ENCODE data around the gene XPA. TPM values are rescaled to one million over a fixed set of nuclear protein-coding genes. Genes with fewer than 3 reads are reported as not detected.
A peak's percentile ranks its signal among the peaks of the same experiment; 100 is the strongest.

Gene XPA
- polyA plus RNA-seq, 3 donors = 33.5 to 34.0 (median 34.0) TPM

DNA sequence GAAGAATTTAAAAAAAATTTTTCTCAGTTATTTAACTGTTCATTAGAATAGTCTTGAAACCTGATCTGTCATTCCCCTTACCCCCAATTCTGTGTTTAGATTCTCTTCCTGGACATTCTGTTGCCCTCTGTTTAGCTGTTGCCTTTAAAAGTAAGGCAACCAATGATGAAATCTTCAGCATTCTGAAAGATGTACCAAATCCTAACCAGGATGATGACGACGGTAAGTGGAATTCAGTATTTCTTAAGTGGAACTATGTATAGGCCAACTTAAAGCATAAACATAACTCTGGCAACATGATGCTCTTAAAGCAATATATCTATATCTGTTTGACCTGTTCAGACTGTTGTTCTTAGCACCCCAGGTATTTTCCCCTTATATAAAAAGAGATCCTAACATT lies 36.3 kb downstream of the XPA start:
- DNase-seq = no peak

DNA sequence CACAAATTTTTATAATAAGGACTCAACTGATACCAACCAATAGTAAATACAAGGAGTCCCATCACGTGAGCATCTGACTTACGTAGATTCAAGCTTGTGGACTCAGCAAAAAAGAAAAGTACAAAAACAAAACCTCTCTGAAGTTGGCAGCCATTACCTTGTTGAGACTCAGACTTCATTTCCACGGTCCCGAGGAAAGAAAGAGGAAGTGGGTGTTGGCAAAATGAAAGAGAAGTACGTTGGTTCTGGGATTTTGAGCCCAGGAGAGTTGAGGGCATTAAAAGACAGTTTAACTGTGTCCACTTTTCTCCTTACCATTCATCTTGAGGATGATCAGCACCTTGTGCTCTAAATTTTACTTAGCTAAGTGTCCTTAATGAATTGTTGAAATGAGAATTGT lies 36.8 kb downstream of the XPA start:
- no peak for DNase-seq

DNA sequence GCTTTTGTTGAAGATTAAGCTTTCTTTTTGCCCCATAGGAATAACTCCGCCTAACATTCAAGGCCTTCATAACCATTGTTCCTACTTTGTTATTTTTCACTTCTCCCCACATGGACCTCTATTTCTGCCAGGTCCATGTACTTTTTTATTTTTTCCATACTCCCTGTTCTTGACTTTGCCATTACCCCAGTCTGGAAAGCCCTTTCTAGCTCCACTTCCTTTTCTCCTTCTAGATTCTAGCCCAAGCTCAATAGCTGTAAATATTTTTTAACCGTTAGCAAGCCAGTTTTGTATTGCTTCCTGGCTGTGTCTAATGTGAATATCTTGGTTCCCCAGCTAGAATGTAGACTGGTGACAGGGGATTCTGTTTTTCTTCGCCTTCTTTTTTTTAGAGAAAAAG lies 37.4 kb downstream of the XPA start:
- DNase-seq = no peak

DNA sequence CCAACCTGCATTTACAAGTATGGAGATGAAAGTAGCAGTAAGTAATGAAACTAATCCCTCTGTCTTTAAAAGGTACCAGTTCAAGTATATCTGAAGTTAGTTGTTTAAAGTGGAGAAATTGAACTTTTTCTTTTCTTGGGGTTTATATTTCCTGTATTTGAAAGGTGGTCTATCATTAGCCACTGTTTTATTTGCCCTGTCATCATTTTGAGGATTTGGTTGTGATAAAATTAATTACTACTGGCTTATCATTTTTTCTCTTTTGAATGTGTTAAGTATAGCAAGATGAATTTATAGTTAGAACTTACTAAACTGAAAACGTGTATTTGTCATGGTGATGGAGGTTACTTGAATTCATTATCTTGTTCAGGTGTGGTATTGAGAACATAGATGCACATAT lies 38.4 kb downstream of the XPA start:
- DNase-seq = no peak

DNA sequence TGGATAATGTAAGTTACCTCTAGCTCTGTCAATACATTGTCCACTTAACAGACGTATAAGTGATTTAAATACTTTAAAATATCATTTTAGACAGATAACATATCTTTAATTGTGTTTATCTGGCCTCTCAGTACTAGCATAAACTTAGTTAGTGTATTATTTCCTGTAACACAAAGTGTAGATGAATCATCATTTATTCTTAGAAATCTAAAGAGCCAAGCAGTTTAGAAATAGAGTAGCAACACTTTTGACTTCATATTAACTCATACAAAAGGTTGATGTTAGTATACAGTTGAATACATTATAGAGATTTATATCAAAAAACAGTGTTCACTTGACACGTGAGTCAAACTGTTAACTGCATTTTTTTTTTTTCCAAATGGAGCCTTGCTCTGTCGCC lies 45.5 kb downstream of the XPA start:
- no peak for DNase-seq

DNA sequence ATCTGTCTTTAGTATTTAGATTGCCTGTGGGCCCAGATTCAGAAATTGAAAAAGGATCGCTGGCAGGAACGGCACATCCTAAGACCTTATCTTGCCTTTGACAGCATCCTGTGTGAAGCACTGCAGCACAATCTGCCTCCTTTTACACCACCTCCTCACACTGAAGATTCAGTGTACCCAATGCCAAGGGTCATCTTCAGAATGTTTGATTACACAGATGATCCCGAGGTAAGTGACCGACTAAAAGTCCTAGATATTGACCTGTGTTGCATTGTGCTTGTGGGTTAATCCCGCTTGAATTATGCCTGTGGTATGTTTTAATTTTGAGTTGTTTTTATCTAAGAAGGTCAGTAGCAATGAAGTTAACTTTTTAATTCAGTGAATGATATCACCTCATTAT lies 49.1 kb downstream of the XPA start:
- no peak for DNase-seq

DNA sequence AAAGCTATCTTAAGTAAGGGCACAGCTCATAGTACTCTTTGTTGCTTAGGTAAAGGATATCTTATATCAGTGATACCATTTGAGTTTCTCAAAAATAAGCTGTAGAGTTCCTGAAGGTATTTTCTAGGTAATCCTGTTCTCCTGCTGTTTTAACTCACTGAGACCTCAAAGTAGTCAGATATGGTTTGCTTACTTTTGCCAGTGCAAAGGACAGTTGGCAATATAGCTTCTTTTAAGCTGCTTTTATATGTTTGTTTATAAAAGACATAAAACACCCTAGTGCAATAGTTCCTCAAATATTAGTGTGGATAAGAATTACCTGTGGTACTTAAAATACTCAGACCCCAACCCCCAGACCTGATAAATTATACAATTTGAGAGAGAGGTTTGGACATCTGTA lies 51.4 kb downstream of the XPA start:
- no peak for DNase-seq

DNA sequence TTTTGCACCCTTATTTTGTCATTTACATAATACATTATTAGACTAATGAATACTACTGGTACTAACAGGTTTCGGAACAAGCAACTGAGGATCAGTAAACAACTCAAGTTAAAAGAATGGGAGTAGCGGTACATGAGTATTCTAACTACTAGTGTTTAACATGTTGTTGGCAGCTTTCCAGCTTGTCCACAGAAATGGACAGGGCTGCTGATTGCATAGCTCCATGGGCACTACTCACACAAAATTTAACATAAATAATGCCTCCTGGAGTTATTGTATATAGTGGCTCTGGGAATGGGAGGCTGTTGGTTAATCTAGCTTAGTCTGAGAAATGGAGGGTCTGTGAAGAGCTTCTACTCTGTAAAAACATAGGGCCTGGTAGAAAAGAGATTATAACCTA lies 56.8 kb downstream of the XPA start:
- DNase-seq = no peak

DNA sequence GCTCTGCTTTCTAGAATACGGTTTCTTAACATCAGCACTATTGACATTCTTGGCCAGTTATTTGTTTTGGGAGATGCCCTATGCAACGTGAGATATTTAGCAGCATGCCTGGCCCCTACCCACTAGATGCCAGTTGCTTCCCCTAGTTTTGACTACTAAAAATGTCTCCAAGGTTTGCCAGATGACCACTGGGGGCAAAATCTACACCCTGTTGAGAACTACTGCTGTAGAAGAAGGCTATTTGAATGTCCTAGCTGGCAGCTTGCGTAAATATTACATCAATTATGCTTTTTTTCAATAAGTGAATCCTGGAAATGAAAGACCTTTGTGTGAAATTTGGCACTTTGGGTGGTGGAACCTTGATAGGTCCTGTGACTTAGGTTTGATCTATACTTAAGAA lies 58.5 kb downstream of the XPA start:
- DNase-seq = no peak

DNA sequence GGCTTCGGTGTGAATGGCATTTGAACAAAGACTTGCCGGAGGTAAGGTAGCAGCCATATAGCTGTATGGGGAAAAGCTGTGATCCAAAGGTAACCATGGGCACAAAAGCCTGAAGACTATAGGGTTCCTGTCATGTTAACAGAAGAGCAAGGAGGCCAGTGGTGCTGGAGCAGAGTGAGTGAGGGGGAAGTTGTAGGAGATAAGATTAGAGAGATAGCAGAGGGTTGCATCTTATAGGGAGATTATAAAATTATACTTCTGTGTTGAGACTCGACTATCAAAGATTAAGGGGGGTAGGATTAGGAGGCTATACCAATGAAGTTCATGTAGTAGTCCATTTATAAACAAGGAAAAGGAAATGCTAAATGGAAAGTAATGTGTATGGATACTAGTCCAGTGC lies 60.2 kb downstream of the XPA start:
- no peak for DNase-seq

DNA sequence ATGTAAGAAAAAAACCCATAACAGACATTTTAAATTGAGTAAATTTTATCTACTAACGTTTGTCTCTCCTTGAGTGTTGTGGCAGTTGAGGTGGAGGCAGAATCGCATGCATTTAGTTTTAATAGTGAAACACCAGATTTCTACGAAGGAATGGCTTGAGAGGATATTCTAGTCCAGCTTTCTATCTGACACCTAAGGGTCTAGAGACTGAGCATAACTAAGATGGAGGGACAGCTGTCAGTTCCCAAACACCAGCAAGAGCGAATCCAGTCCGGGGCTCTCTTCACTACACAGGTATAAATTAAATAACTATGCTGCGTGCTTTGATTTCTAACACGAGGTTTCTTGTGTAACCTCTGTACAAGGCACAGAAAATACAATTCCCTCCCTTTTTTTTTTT lies 62.1 kb downstream of the XPA start:
- DNase-seq = no peak

DNA sequence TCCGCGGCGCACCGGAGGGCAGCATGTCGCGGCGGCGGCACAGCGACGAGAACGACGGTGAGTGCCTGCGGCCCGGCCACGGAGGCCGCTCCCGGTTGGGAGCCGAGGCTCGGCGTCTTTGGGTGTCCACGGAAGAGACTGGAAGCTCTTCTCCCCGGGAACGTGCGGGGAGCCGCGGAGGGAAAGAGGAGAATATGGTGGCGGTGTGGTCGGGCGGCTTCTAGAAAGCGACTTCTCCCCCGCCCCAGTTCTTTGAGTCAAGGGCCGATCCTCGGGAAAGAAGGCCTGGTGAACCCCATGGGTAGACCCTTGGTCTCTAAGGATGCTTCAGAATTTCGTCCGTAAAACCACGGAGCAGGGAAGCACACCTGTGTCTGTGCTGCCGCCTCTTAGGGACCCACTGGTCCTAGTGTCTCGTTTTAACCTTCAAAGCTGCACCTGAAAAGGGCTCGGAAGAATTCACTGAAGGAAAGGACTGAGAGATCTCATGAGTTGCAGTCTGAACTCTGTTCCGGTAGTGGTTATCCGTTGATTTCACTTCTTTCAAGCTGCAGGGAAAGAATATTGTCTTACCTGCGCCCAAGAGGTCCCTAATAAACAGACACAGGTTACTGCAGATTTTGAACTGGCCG lies 63.2 kb downstream of the XPA start:
- DNase-seq = peak; percentile 11

DNA sequence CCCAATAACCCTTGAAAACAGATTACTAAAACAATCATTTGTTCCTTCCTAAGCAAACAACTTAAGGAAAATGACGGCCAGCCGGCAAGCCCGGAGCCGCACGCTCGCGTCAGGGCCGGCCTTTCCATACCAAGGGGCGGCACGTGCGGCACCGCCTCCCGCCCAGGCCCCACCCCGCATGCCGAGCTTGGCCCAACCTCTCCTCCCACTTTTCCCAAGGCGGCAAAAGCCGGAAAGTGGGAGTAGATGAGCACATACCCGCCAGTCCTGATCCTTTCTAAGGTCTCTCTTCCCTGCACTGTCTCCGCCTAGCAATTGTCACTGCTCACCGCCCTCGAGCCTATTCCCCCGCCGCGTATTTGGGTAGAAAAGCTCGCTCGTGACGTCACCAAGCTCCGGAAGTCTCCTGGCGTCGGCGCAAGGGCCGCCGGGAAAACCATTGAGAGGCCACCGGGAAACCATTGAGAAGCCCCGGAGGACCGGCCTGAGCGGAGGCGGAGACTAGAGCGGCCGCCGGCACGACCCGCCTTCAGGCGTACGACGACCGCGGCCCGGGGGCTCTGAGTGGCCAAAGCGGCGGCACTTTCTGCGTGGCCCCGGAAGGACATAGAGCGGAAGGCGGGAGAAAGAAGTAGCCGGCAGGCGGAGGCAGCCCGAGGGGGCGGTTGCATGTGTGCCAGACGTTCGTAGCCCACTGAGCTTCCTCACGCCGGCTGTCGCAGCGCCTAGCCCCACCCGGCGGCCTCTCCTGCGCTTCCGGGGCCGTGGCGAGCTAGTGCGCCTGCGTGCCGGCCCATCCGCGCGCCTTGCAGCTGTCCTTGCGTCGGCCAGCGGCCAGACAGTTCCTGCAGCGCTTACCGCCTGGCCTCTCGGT lies 63.9 kb downstream of the XPA start, which contains the start of the genes NCBP1 and TSTD2:
NCBP1 (plus strand) TSS at position 837 of the 874 bp plus-strand sequence. CDS start 61 bp downstream, outside the sequence.
TSTD2 (minus strand) TSS at position 384 of the 874 bp plus-strand sequence. CDS start 5,806 bp downstream, outside the sequence.
- DNase-seq = peak; percentile 98

DNA sequence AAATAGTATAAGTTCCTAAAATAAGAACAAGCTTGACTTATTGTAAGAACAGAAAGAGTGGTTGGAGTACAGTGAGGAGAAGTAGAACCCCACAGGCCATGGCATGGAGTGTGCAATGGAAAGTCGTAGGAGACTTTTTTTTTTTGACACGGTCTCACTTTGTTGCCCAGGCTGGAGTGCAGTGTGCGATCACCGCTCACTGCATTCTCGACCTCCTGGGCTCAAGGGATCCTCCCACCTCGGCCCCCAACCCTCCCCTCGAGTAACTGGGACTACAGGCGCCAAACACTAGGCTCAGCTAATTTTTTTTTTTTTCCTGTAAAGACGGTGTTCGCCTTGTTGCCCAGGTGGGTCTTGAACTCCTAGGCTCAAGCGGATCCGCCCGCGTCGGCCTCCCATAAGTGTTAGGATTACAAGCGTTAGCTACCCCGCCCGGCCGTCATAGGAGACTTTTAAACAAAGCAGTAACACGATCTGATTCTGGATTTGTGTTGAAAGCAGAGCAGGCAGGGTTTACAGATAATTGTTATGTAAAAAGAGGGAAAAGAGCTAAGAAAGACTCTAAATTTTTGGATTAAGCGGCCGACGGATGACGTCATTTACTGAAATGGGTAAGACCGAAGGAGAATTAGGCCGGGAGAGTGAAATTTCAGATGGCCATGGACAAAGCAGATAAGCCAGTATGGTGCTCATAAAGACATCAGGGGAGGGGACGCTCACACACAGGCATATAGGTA lies 64.7 kb downstream of the XPA start:
- no peak for DNase-seq

DNA sequence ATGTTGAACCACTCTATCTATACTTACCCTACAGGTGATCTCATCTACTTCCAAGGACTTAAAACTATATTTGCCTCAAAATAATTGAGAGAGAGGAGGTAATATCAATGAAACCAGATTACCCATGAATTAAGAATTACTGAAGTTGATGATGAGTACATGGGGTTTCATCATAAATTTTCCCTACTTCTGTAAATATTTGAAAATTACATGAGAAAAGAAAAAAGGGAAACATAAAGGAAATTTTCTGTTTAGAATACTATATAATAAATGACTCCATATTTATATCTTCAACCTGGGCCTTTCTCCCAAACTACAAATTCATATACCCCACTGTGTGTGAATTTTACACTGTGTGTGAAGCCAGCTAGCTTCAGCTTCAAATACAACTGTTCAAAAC lies 66.5 kb downstream of the XPA start:
- no peak for DNase-seq

DNA sequence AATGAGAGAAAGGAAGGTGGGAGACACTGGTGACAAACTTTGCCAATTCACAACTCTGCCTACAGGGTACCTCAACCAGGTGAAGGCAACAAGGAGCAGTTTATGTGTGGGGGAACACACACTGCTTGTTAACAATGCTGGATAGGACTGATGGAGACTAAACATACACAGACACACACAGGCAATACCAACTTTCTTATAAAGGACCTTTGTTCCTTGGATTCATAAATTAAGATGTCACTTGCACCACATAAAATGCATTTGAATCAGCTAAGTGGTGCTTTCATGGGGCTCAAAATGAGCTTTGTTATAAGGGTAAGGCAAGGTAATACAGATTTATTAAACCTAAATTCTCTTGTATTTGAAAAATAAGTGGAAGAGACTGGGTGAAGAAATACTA lies 68.0 kb downstream of the XPA start:
- DNase-seq = no peak

DNA sequence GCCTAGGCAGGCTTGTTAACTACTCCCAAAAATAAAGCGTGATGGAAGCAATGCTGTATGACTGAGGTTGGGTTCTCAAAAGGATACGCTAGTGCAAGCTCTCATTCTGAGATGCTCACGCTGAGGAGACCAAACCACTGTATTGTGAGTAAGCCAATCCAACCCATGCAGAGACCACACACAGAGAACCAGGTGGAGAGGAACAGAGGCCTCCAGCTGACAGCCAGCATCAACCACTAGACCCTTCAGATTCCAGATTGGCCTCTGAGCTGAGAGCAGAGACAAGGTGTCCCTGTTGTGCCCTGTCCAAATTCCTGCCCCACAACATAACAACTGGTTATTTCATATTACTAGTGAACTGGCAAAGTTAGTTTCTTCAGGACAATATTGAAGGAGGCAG lies 68.5 kb downstream of the XPA start:
- DNase-seq = no peak

DNA sequence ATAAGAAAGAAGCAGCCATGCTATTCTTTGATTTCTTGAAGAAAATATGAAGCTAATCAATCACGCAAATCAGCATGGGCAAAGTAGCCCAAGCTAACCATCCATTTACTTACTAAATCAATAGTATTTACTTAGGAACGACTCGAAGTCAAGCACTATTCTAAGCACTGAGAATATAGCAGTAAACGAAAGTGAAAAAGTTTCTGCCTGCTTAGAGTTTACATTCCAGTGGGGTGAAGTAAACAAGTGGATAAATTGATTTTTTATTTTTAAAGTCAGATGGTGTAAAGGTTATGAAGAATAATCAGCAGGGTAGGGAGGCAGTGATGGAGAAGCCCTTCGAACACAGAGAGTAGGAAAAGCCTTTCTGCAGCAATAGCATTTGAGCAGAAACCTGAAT lies 69.5 kb downstream of the XPA start:
- no peak for DNase-seq

DNA sequence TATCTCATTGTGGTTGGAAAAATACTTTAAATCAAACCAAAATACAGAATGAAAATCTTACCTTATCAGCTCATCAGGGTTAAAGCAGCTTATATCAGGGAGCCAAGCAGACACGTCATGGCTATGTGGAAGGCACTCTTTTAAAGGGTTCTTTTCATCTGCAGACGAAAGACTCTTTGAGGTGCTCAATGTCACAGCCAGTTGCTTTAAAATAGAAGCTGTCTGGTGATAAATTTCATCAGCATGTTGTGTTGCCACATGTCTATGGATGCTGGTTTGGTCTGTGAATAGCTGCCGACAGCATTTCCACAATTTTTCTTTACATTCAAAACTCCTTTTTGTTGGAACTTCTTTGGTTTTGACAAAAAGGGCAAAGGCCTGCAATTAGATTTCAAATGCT lies 71.5 kb downstream of the XPA start:
- no peak for DNase-seq
